HG03558 (cell line): Measurements from ENCODE around the gene ADAMTS8.

Experiments used
- ATAC-seq: cut with Tn5 transposase; IDR thresholded peaks from one replicate; pipeline ENCODE4 v1.9.1; 2021; ENCODE audit warnings: moderate number of reproducible peaks; ENCODE audit not compliant: unreplicated experiment; ENCODE audit errors: extremely low read depth

Gene ADAMTS8

GRCh38 chr11:130464291-130464812 lies 35.9 kb upstream of the ADAMTS8 start:
- ATAC-seq: no peak

GRCh38 chr11:130462931-130463330 lies 34.5 kb upstream of the ADAMTS8 start:
- no peak for ATAC-seq

- no peak for ATAC-seq
Observed at GRCh38 chr11:130462101-130462885, 33.9 kb upstream of the ADAMTS8 start.

- no peak for ATAC-seq
Observed at GRCh38 chr11:130459521-130459920, 31.1 kb upstream of the ADAMTS8 start.

- ATAC-seq: no peak
Observed at GRCh38 chr11:130458410-130458729, 30.0 kb upstream of the ADAMTS8 start.

- ATAC-seq: no peak
Observed at GRCh38 chr11:130457623-130458409, 29.4 kb upstream of the ADAMTS8 start.

GRCh38 chr11:130456286-130456685 lies 27.9 kb upstream of the ADAMTS8 start:
- ATAC-seq: no peak

GRCh38 chr11:130455483-130456127 lies 27.2 kb upstream of the ADAMTS8 start:
- no peak for ATAC-seq

- ATAC-seq: no peak
Observed at GRCh38 chr11:130454491-130455252, 26.3 kb upstream of the ADAMTS8 start.

GRCh38 chr11:130452940-130453339 lies 24.5 kb upstream of the ADAMTS8 start:
- ATAC-seq: no peak

GRCh38 chr11:130452176-130452575 lies 23.8 kb upstream of the ADAMTS8 start:
- no peak for ATAC-seq

- no peak for ATAC-seq
Observed at GRCh38 chr11:130451231-130452019, 23.0 kb upstream of the ADAMTS8 start.

GRCh38 chr11:130449996-130450769 lies 21.8 kb upstream of the ADAMTS8 start:
- no peak for ATAC-seq

GRCh38 chr11:130449310-130449990 lies 21.0 kb upstream of the ADAMTS8 start:
- ATAC-seq: no peak

GRCh38 chr11:130448416-130449309 lies 20.3 kb upstream of the ADAMTS8 start, which contains the start of gene ADAMTS15:
Gene ADAMTS15 (plus strand): TSS chr11:130448645. CDS start chr11:130448974, 329 bp downstream.
- ATAC-seq: no peak

- ATAC-seq: no peak
Observed at GRCh38 chr11:130448039-130448415, 19.6 kb upstream of the ADAMTS8 start.

GRCh38 chr11:130445788-130446187 lies 17.4 kb upstream of the ADAMTS8 start:
- ATAC-seq: no peak
